Parathyroid adenoma (tissue), 2 donors: Measurements from ENCODE around the gene WDR27.

ENCODE experiments used
- H2AFZ ChIP-seq: fragments of 300-600 bp; sonication (generic); one replicate; pipeline ENCODE4 v1.7.0; 2017; ENCODE audit warnings: antibody characterized with exemption, mild to moderate bottlenecking
- H3K27ac ChIP-seq: fragments of 300-600 bp; sonication (generic); one replicate; pipeline ENCODE4 v1.7.0; 2017
- H3K27me3 ChIP-seq: fragments of 300-600 bp; sonication (generic); one replicate; pipeline ENCODE4 v1.7.0; 2017; ENCODE audit warnings: low read length; ENCODE audit not compliant: control insufficient read depth, insufficient read depth
- H3K36me3 ChIP-seq: fragments of 300-600 bp; sonication (generic); one replicate; pipeline ENCODE4 v1.7.0; 2017; ENCODE audit warnings: low read length; ENCODE audit not compliant: control insufficient read depth, insufficient read depth
- H3K4me1 ChIP-seq: fragments of 300-600 bp; sonication (generic); one replicate; pipeline ENCODE4 v1.7.0; 2017; ENCODE audit warnings: control low read depth
- H3K4me2 ChIP-seq: fragments of 300-600 bp; sonication (generic); one replicate; pipeline ENCODE4 v1.7.0; 2017; ENCODE audit warnings: low read length
- H3K4me3 ChIP-seq: fragments of 300-600 bp; sonication (generic); one replicate; pipeline ENCODE4 v1.7.0; 2017; ENCODE audit warnings: low read depth, low read length
- H3K79me2 ChIP-seq: fragments of 300-600 bp; sonication (generic); one replicate; pipeline ENCODE4 v1.7.0; 2017; ENCODE audit warnings: control low read depth
- H3K9ac ChIP-seq: fragments of 300-600 bp; sonication (generic); one replicate; pipeline ENCODE4 v1.7.0; 2017; ENCODE audit warnings: mild to moderate bottlenecking
- H3K9me3 ChIP-seq: fragments of 300-600 bp; sonication (generic); one replicate; pipeline ENCODE4 v1.7.0; 2017; ENCODE audit warnings: low read length; ENCODE audit not compliant: control insufficient read depth
- CTCF ChIP-seq: fragments of 300-600 bp; sonication (generic); IDR thresholded peaks from one replicate; pipeline ENCODE4 v1.7.0; 2017; ENCODE audit warnings: antibody characterized with exemption, mild to moderate bottlenecking
- donor health status: primary hyperparathyroidism.

WDR27 gene

GRCh38 chr6:169530752-169531123 is 171.1 kb downstream of the WDR27 start:
- no peak overlapping the region for H3K4me3 ChIP-seq
- TF ChIP-seq CTCF: no peak
- H3K79me2 ChIP-seq: no peaks in the 10 kb centered on the region
- no peak overlapping the region for H2AFZ ChIP-seq
- H3K9ac ChIP-seq: no peak overlapping the region
- H3K36me3 ChIP-seq: no peaks in the 10 kb centered on the region
- H3K9me3 ChIP-seq: no peaks in the 10 kb centered on the region
- H3K4me1 ChIP-seq: no peaks in the 10 kb centered on the region
- no peaks in the 10 kb centered on the region for H3K27me3 ChIP-seq
- H3K4me2 ChIP-seq: no peak overlapping the region
- H3K27ac ChIP-seq: no peak overlapping the region

GRCh38 chr6:169529931-169530751 is 171.7 kb downstream of the WDR27 start:
- no peaks in the 10 kb centered on the region for H3K4me1 ChIP-seq
- no peak overlapping the region for H3K4me2 ChIP-seq
- H3K36me3 ChIP-seq: no peaks in the 10 kb centered on the region
- no peaks in the 10 kb centered on the region for H3K79me2 ChIP-seq
- no peak overlapping the region for H3K27ac ChIP-seq
- no peaks in the 10 kb centered on the region for H3K9me3 ChIP-seq
- H3K9ac ChIP-seq: no peak overlapping the region
- H3K4me3 ChIP-seq: no peak overlapping the region
- no peak overlapping the region for H2AFZ ChIP-seq
- no peak for TF ChIP-seq CTCF
- H3K27me3 ChIP-seq: no peaks in the 10 kb centered on the region

- Histone ChIP-seq H3K27me3 (no peaks in the 10 kb centered on the region), H2AFZ (no peak overlapping the region), H3K4me2 (no peak overlapping the region), H3K27ac (no peak overlapping the region), H3K9ac (no peak overlapping the region), H3K79me2 (no peaks in the 10 kb centered on the region), H3K4me3 (no peak overlapping the region), H3K9me3 (no peaks in the 10 kb centered on the region), H3K36me3 (no peaks in the 10 kb centered on the region), H3K4me1 (no peaks in the 10 kb centered on the region)
- no peak for TF ChIP-seq CTCF
Observed at GRCh38 chr6:169528755-169529154, 173.1 kb downstream of the WDR27 start.

GRCh38 chr6:169527306-169527705 is 174.5 kb downstream of the WDR27 start:
- Histone ChIP-seq H3K4me2 (no peak overlapping the region), H2AFZ (no peak overlapping the region), H3K79me2 (no peaks in the 10 kb centered on the region), H3K4me3 (no peak overlapping the region), H3K27me3 (no peaks in the 10 kb centered on the region), H3K9ac (no peak overlapping the region), H3K4me1 (no peaks in the 10 kb centered on the region), H3K27ac (no peak overlapping the region), H3K36me3 (no peaks in the 10 kb centered on the region), H3K9me3 (no peaks in the 10 kb centered on the region)
- TF ChIP-seq CTCF: no peak

GRCh38 chr6:169521825-169522224 is 180.0 kb downstream of the WDR27 start:
- no peak overlapping the region for H3K27ac ChIP-seq
- no peak overlapping the region for H3K4me3 ChIP-seq
- no peak overlapping the region for H3K9ac ChIP-seq
- no peaks in the 10 kb centered on the region for H3K79me2 ChIP-seq
- H3K4me1 ChIP-seq: no peaks in the 10 kb centered on the region
- H3K9me3 ChIP-seq: no peaks in the 10 kb centered on the region
- H3K27me3 ChIP-seq: no peaks in the 10 kb centered on the region
- no peaks in the 10 kb centered on the region for H3K36me3 ChIP-seq
- no peak overlapping the region for H3K4me2 ChIP-seq
- TF ChIP-seq CTCF: no peak
- H2AFZ ChIP-seq: no peak overlapping the region
